ENCODE data around the gene ADAMTS15.

DNA sequence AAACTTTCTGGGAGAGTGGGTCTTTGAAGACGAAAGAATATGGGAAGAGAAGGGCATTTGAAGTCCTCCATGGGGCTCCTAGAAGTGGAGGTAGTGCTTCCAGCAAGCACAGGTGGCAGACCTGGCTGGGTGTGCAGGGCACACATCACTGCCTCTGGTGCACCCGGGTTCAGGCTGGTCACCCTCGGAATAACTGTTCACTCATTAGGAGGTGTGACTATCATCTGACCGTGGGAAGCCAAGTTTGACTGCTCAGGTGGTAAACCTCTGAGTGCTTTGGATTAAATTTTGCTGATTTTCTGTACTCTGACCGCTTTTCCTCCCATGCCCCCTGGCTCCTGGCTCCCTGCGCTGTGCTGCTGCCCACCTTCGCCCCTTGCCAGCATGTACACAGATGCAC lies 11.1 kb downstream of the ADAMTS15 start:
- TF ChIP-seq, protein P1, sequence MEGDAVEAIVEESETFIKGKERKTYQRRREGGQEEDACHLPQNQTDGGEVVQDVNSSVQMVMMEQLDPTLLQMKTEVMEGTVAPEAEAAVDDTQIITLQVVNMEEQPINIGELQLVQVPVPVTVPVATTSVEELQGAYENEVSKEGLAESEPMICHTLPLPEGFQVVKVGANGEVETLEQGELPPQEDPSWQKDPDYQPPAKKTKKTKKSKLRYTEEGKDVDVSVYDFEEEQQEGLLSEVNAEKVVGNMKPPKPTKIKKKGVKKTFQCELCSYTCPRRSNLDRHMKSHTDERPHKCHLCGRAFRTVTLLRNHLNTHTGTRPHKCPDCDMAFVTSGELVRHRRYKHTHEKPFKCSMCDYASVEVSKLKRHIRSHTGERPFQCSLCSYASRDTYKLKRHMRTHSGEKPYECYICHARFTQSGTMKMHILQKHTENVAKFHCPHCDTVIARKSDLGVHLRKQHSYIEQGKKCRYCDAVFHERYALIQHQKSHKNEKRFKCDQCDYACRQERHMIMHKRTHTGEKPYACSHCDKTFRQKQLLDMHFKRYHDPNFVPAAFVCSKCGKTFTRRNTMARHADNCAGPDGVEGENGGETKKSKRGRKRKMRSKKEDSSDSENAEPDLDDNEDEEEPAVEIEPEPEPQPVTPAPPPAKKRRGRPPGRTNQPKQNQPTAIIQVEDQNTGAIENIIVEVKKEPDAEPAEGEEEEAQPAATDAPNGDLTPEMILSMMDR (IDR thresholded peaks at IDR 0.05): no peak
- TF ChIP-seq POLR2A (IDR thresholded peaks at IDR 0.05): no peak

Measured in heart left ventricle (tissue), 13 donors.